ENCODE measurements around the gene CLCNKA.
"Not testable (repeated sequence)": the region's sequence is repeated elsewhere in the genome, so short reads cannot be mapped to it uniquely, and the experiment has no call there.

Gene CLCNKA

DNA sequence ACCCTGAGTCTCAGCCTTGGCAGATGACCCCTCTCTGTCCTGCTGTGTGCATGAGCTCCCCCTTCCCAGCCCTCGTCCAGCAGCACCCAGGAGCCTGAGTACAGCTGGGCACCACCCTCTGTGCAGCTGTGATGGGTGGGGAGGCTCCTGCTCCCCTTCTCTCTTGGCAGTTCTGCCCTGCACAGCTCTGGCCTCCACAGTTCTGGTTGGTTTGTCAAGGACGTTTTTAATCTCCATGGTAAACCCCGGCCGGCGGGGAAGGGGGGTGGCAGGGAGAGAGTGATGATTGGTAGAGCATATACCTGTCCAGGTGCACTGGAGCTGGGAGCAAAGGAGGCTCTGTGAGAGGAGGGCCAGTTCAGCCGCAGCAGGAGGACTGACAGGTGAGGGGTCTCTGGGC is at the start of gene CLCNKA:
CLCNKA (plus strand) TSS at position 356 of the 400 bp plus-strand sequence. CDS start 584 bp downstream, outside the sequence.
- Histone ChIP-seq H3K27ac (ENCODE audit: low read depth, low read length) (peak within 1 kb of the TSS; percentile 99), H3K4me3 (ENCODE audit: low read length) (no peak within 1 kb of the TSS), H3K36me3 (ENCODE audit: control insufficient read depth, insufficient read depth, low read length) (no peaks in the 10 kb centered on the region), H3K27me3 (ENCODE audit: control insufficient read depth, insufficient read depth, low read length) (no peaks in the 10 kb centered on the region), H3K4me1 (ENCODE audit: control insufficient read depth, insufficient read depth, low read length) (peaks cover 34% of the 10 kb centered on the region), H3K9ac (ENCODE audit: low read length) (no peak within 1 kb of the TSS)

DNA sequence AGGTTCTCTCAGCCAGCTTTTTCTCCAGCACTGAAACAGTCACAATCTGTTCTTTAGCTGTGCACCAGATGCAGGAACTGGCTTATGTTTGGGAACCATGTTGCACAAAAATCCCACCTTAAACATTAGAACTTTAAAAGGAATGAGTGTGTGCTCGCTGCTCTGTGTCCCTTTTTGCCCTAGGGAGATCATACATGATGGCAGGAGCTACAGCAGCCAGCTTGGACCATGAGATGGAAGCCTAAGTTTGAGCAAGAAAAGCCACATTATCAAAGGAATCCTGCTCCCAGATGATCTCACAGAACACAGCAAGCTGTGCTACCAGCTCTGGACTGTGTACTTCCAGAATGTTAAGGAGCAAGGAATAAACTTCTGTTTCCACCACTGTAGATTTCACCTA is 49.4 kb upstream of the CLCNKA start:
- no peak overlapping the region for H3K27ac ChIP-seq (ENCODE audit: low read depth, low read length)
- H3K9ac ChIP-seq (ENCODE audit: low read length) = no peak overlapping the region
- no peak overlapping the region for H3K4me3 ChIP-seq (ENCODE audit: low read length)
- H3K4me1 ChIP-seq (ENCODE audit: control insufficient read depth, insufficient read depth, low read length) = peaks cover 7% of the 10 kb centered on the region
- H3K27me3 ChIP-seq (ENCODE audit: control insufficient read depth, insufficient read depth, low read length) = no peaks in the 10 kb centered on the region
- peaks cover 10% of the 10 kb centered on the region for H3K36me3 ChIP-seq (ENCODE audit: control insufficient read depth, insufficient read depth, low read length)

DNA sequence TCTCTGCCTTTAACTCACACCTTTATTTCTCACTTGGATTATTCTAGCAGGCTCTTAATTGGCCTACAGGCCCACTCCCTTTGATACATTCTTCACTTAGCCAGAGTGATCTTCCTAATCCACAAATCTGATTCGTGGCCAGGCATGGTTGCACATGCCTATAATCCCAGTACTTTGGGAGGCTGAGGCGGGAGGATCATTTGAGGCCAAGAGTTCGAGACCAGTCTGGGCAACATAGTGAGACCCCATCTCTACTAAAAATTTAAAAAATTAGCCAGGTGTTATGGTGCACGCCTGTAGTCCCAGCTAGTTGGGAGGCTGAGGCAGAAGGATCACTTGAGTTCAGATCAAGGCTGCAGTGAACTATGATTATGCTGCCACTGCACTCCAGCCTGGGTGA is 48.1 kb upstream of the CLCNKA start:
- Histone ChIP-seq H3K9ac (ENCODE audit: low read length) (no peak overlapping the region), H3K4me3 (ENCODE audit: low read length) (no peak overlapping the region), H3K27me3 (ENCODE audit: control insufficient read depth, insufficient read depth, low read length) (no peaks in the 10 kb centered on the region), H3K4me1 (ENCODE audit: control insufficient read depth, insufficient read depth, low read length) (peaks cover 7% of the 10 kb centered on the region), H3K27ac (ENCODE audit: low read depth, low read length) (no peak overlapping the region), H3K36me3 (ENCODE audit: control insufficient read depth, insufficient read depth, low read length) (peaks cover 10% of the 10 kb centered on the region)

DNA sequence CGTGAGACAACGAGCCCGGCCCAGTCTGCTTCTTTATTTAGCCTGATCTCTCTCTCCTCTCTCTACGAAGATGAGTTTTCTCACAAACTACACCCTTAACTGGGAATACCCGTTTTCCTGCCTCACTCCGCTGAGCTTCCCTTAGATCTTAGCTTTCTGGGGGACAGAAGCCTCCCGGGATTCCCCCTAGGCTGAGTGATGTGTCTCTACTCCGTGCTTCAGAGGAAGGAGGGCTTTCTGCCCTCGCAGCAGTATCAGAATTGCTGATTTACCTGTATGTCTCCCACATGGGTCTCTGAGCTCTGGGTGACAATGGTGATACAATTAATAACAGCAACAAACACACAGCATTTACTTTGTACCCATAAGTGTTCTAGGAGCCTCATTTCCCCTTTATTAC is 47.0 kb upstream of the CLCNKA start:
- H3K4me3 ChIP-seq (ENCODE audit: low read length) = peak overlapping the region; percentile 76
- H3K27ac ChIP-seq (ENCODE audit: low read depth, low read length) = no peak overlapping the region
- no peaks in the 10 kb centered on the region for H3K27me3 ChIP-seq (ENCODE audit: control insufficient read depth, insufficient read depth, low read length)
- peaks cover 7% of the 10 kb centered on the region for H3K4me1 ChIP-seq (ENCODE audit: control insufficient read depth, insufficient read depth, low read length)
- peaks cover 7% of the 10 kb centered on the region for H3K36me3 ChIP-seq (ENCODE audit: control insufficient read depth, insufficient read depth, low read length)
- H3K9ac ChIP-seq (ENCODE audit: low read length) = no peak overlapping the region

DNA sequence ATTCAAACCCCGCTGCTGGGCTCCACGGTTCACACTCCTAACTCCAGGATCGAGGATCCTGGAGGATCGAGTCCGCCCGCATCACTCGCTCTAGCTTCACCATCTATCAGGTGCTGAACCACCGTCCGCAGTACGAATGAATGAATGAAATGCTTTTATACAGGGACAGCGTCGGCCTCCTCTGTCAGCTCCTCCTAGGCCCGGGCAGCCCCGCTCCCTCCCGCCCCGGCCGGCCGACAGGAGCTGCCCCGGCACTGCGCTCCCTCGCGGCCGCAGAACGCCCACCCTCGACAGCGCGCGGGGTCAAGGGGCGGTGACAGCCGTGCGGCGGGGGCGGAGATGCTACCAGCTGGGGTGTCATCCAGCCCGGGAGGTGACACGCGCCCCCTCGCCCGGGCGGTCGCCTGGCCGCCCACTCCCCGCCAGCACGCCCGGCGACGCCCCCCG is 46.5 kb upstream of the CLCNKA start:
- Histone ChIP-seq H3K4me1 (ENCODE audit: control insufficient read depth, insufficient read depth, low read length) (peaks cover 7% of the 10 kb centered on the region), H3K9ac (ENCODE audit: low read length) (no peak overlapping the region), H3K36me3 (ENCODE audit: control insufficient read depth, insufficient read depth, low read length) (peaks cover 7% of the 10 kb centered on the region), H3K27me3 (ENCODE audit: control insufficient read depth, insufficient read depth, low read length) (no peaks in the 10 kb centered on the region), H3K27ac (ENCODE audit: low read depth, low read length) (peak overlapping the region; percentile 79), H3K4me3 (ENCODE audit: low read length) (peak overlapping the region; percentile 76)

DNA sequence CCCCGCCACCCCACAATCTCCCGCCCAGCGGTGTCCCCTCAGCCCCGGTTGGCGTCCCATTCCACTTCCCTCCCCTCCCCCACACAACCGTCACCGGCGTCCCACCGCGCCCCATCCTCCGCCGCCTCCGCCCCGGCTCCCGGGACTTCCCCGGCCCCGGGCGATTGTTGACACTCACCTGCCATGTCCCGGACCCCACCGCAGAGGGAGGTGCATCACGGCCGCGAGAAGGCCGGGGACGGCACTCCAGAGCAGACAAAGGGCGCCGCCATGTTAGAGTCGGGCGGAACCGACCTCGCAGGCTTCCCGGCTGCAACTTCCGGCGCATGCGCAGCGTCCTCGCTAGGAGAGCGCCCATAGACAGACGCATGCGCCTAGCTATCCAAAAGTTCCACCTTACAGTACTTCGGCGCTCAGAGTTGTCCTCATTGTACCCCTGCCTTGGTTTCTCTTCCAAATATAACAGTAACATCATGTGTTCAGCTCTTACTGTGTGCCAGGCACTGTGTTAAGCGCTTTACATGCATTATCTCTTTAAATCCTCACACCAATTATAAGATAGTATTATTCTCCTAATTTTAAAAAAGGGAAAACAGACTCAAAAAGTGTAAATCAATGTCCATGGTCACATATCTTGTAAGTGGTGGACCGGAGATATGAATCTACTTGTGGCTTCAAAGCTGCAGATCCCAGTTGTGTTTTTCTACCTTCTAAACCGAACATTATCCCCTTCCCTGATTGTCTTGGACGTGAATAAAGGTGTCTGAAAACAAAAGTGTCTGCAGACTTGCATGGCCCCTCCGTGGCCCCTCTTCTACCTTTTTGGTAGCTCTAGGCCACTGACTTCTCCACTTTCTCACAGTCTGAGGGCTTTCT is 45.8 kb upstream of the CLCNKA start, which contains the start of gene ZBTB17:
ZBTB17 (minus strand) TSS at position 297 of the 876 bp plus-strand sequence. CDS start 27,606 bp downstream, outside the sequence.
- H3K27ac ChIP-seq (ENCODE audit: low read depth, low read length) = peak within 1 kb of the TSS; percentile 79
- H3K27me3 ChIP-seq (ENCODE audit: control insufficient read depth, insufficient read depth, low read length) = no peaks in the 10 kb centered on the region
- peaks cover 7% of the 10 kb centered on the region for H3K4me1 ChIP-seq (ENCODE audit: control insufficient read depth, insufficient read depth, low read length)
- H3K9ac ChIP-seq (ENCODE audit: low read length) = no peak within 1 kb of the TSS
- peaks cover 7% of the 10 kb centered on the region for H3K36me3 ChIP-seq (ENCODE audit: control insufficient read depth, insufficient read depth, low read length)
- H3K4me3 ChIP-seq (ENCODE audit: low read length) = peak within 1 kb of the TSS; percentile 76

DNA sequence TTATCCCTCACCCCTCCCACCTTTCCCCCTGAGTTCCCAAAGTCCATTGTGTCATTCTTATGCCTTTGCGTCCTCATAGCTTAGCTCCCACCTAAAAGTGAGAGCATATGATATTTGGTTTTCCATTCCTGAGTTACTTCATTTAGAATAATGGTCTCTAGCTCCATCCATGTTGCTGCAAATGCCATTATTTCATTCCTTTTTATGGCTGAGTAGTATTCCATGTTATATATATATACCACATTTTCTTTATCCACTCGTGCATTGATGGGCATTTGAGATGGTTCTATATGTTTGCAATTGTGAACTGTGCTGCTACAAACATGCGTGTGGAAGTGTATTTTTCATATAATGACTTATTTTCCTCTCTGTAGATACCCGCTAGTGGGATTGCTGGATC is 43.9 kb upstream of the CLCNKA start:
- H3K27me3 ChIP-seq (ENCODE audit: control insufficient read depth, insufficient read depth, low read length); H3K4me3 ChIP-seq (ENCODE audit: low read length); H3K4me1 ChIP-seq (ENCODE audit: control insufficient read depth, insufficient read depth, low read length); H3K36me3 ChIP-seq (ENCODE audit: control insufficient read depth, insufficient read depth, low read length); H3K9ac ChIP-seq (ENCODE audit: low read length); H3K27ac ChIP-seq (ENCODE audit: low read depth, low read length): not testable (repeated sequence)

DNA sequence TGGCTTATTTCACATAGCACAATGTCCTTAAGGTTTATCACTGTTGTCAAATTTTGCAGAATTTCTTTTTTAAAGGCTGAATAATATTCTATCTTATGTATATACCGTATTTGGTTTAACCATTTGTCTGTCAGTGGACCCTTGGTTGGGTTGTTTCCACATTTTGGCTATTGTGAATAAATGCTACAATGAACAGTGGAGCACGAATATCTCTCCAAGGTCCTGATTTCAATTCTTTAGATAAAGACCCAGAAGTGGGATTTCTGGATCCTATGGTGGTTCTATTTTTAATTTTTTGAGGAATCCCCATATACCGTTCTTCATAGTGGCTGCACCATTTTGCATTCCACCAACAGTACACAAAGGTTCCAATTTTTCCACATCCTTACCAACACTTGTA is 40.2 kb upstream of the CLCNKA start:
- Histone ChIP-seq H3K4me3 (ENCODE audit: low read length) (no peak overlapping the region), H3K27ac (ENCODE audit: low read depth, low read length) (no peak overlapping the region), H3K9ac (ENCODE audit: low read length) (no peak overlapping the region), H3K27me3 (ENCODE audit: control insufficient read depth, insufficient read depth, low read length) (no peaks in the 10 kb centered on the region), H3K36me3 (ENCODE audit: control insufficient read depth, insufficient read depth, low read length) (no peaks in the 10 kb centered on the region), H3K4me1 (ENCODE audit: control insufficient read depth, insufficient read depth, low read length) (no peaks in the 10 kb centered on the region)

DNA sequence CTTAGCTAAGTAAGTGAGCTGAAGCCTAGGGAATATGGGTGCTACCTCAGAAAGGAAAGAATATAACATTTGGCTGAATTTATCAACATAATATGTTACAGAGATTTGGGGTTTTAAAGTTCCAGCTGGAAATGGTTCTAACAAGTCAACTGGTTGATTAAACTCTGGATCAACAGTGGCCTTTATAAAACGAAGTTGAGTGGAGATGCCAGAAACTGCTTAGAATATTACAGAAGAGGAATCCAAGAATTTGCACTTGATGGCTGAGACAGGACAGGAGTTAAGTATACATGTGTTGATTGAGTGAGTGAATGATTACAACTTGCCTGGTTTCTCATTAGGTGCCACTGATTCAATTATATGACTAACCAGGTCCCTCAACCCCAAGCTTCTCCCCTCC is 38.6 kb upstream of the CLCNKA start:
- Histone ChIP-seq H3K27ac (ENCODE audit: low read depth, low read length) (no peak overlapping the region), H3K4me1 (ENCODE audit: control insufficient read depth, insufficient read depth, low read length) (no peaks in the 10 kb centered on the region)

DNA sequence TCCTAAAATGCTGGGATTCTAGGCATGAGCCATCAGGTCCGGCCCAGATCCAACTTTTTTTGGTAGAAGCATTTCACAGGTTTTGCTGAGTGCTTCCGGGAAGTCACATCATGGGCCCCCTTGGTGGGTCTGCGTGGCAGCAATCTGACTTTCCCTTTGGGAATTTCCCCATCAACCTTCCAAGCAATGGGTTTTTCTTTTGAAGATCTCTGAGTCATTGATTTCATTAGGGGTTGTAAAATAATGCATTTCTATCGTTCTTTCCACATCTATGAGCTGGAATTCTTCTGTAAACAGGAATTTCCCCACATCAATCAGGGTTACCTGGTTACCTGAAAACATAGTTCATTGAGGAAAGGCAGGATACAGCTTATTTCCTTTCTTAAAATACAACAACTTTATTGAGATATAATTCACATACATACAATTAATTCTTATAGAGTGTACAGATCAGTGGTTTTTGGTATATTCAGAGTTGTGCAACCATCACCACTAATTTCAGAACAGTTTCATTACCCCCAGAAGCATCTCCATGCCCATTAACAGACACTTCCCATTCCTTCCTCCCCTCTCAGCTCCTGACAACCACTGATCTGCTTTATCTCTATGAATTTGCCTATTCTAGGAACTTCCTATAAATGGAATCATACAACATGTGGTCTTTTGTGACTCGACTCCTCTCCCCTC is 36.1 kb upstream of the CLCNKA start:
- Histone ChIP-seq H3K4me1 (ENCODE audit: control insufficient read depth, insufficient read depth, low read length) (no peaks in the 10 kb centered on the region), H3K36me3 (ENCODE audit: control insufficient read depth, insufficient read depth, low read length) (no peaks in the 10 kb centered on the region), H3K27ac (ENCODE audit: low read depth, low read length) (no peak overlapping the region), H3K9ac (ENCODE audit: low read length) (no peak overlapping the region), H3K27me3 (ENCODE audit: control insufficient read depth, insufficient read depth, low read length) (no peaks in the 10 kb centered on the region), H3K4me3 (ENCODE audit: low read length) (no peak overlapping the region)

More for the DNA sequence above, 38.6 kb upstream of the CLCNKA start:
- no peak overlapping the region for H3K9ac ChIP-seq (ENCODE audit: low read length)
- H3K27me3 ChIP-seq (ENCODE audit: control insufficient read depth, insufficient read depth, low read length) = no peaks in the 10 kb centered on the region
- H3K36me3 ChIP-seq (ENCODE audit: control insufficient read depth, insufficient read depth, low read length) = no peaks in the 10 kb centered on the region
- no peak overlapping the region for H3K4me3 ChIP-seq (ENCODE audit: low read length)

DNA sequence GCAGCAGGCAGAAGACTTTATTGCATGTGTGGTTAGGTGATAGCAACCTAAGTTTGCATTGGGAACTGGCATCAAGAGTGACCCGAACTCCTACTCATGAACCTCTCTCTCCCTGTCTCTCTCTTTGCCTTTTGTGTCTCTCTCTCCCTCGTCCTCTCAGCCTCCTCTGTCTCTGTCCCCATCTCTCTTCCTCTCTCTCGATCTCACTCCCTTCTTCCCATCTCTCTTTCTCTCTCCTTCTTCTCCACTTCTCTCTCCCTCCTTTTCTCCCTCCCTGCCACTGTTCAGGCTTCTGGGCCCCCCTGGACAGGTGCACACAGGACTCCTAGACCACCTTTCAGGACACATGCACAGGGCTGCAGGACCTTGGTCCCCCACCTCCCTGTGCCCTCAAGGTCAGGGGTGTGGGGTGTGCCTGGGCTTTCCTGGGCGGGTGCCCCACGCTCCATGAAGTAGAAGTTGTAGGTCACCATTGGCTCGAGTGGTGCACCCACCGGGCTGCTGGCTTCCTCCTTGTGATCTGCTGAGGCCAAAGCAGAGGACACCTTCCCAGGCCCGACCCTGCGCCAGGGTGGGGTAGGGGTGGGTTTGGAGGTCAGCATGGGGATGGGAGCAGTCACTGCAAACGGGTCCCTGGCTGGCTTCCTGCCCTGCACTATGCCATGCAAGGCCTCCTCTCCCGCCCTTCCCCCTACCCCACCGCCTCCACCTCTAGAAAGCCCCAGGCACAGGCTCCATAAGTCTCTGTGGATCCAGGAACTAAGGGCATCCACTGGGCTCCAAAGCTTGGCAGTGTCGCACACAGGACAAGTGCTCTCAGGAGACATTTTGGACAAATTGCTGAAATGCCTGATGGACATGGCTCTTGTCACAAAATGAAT is 32.7 kb upstream of the CLCNKA start:
- H3K27me3 ChIP-seq (ENCODE audit: control insufficient read depth, insufficient read depth, low read length) = no peaks in the 10 kb centered on the region
- no peak overlapping the region for H3K9ac ChIP-seq (ENCODE audit: low read length)
- no peaks in the 10 kb centered on the region for H3K4me1 ChIP-seq (ENCODE audit: control insufficient read depth, insufficient read depth, low read length)
- no peak overlapping the region for H3K4me3 ChIP-seq (ENCODE audit: low read length)
- H3K36me3 ChIP-seq (ENCODE audit: control insufficient read depth, insufficient read depth, low read length) = no peaks in the 10 kb centered on the region
- H3K27ac ChIP-seq (ENCODE audit: low read depth, low read length) = no peak overlapping the region

DNA sequence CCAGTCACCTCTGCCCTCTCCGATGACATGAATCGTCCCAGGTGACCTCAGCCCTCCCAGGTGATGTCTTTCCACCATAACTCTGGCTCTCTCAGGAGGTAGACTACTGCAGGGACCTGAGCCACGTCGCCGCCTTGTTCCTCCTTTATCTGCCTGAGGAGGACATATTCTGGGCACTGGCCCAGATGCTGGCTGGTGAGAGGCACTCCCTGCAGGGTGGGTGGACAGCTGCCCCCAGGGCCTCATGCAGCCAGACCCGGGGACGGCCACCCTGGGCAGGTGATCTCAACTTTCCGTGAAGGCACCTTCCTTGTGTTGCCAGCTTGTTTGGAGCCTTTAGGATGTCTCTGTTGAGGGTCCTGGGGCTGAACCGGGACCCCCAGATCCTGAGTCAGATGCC is 32.1 kb upstream of the CLCNKA start:
- no peak overlapping the region for H3K9ac ChIP-seq (ENCODE audit: low read length)
- H3K27me3 ChIP-seq (ENCODE audit: control insufficient read depth, insufficient read depth, low read length) = no peaks in the 10 kb centered on the region
- no peak overlapping the region for H3K4me3 ChIP-seq (ENCODE audit: low read length)
- H3K27ac ChIP-seq (ENCODE audit: low read depth, low read length) = no peak overlapping the region
- H3K36me3 ChIP-seq (ENCODE audit: control insufficient read depth, insufficient read depth, low read length) = no peaks in the 10 kb centered on the region
- no peaks in the 10 kb centered on the region for H3K4me1 ChIP-seq (ENCODE audit: control insufficient read depth, insufficient read depth, low read length)

Data from rectal smooth muscle tissue (tissue), 1 donor.